ENCODE measurements around the gene LPP. TPM values are rescaled to one million over a fixed set of nuclear protein-coding genes. Genes with fewer than 3 reads are reported as not detected.

LPP gene
- polyA plus RNA-seq, 3 donors: 14.1 to 23.2 (median 15.3) TPM

- H3K4me1 Mint-ChIP-seq: peaks cover 19% of the 10 kb centered on the region
- 85% methylated on average over 2 of the region's 3 CpGs for whole genome bisulfite sequencing (ENCODE audit: insufficient coverage)
- Histone ChIP-seq H3K27ac (ENCODE audit: low read depth in 1 of 2, low read length in 2 of 2) (no peak overlapping the region), H3K4me3 (replicated peaks in 1 of 3; ENCODE audit: low read depth in 2 of 3, low read length in 3 of 3) (no peak overlapping the region), H3K79me2 (ENCODE audit: insufficient read depth, low read length) (no peaks in the 10 kb centered on the region), H3K9ac (ENCODE audit: insufficient read depth, low read length, poor library complexity, severe bottlenecking) (no peak overlapping the region), H3K27me3 (ENCODE audit: control insufficient read depth in 2 of 2, insufficient read depth in 2 of 2, low read length in 2 of 2) (no peaks in the 10 kb centered on the region), H2AFZ (ENCODE audit: insufficient read depth, low read depth, low read length, poor library complexity, severe bottlenecking) (no peak overlapping the region), H4K20me1 (ENCODE audit: insufficient read depth, low read length) (no peaks in the 10 kb centered on the region), H3K4me1 (ENCODE audit: control insufficient read depth in 1 of 2, insufficient read depth in 2 of 2, low read length in 2 of 2) (peaks cover 0 to 6% of the 10 kb centered on the region in 2 donors), H3K4me2 (replicated peaks; ENCODE audit: extremely low read depth, low read length, poor library complexity, severe bottlenecking) (no peak overlapping the region), H3K36me3 (replicated peaks in 1 of 2; ENCODE audit: control insufficient read depth in 1 of 2, insufficient read depth in 2 of 2, low read length in 2 of 2) (peaks cover 0 to 11% of the 10 kb centered on the region in 2 donors), H3K9me3 (replicated peaks in 1 of 2; ENCODE audit: control insufficient read depth in 1 of 2, insufficient read depth in 1 of 2, low read length in 2 of 2) (no peaks in the 10 kb centered on the region)
- no peaks in the 10 kb centered on the region for H3K9me3 Mint-ChIP-seq
- H3K27me3 Mint-ChIP-seq (ENCODE audit: low read depth in 3 of 3): peaks cover 0 to 4% (median 2%) of the 10 kb centered on the region in 3 donors
- H3K36me3 Mint-ChIP-seq: peaks cover 14 to 16% of the 10 kb centered on the region in 2 donors
- H3K27ac Mint-ChIP-seq: no peak overlapping the region
- intact Hi-C loops (cut with micrococcal nuclease): no loop called here
- no peak overlapping the region for H3K4me3 Mint-ChIP-seq
- TF ChIP-seq CTCF (IDR thresholded peaks at IDR 0.05): no peak
- no peak for DNase-seq
Measured at GRCh38 chr3:188863999-188864406, 710.0 kb downstream of the LPP start.

- H3K36me3 Mint-ChIP-seq: peaks cover 20 to 24% of the 10 kb centered on the region in 2 donors
- no peak overlapping the region for H3K4me3 ChIP-seq (replicated peaks in 1 of 3; ENCODE audit: low read depth in 2 of 3, low read length in 3 of 3)
- no peak for DNase-seq
- intact Hi-C loops (cut with micrococcal nuclease): no loop called here
- WGBS (ENCODE audit: insufficient coverage): no CpG with 5 or more reads among the region's 4 CpGs
- H3K79me2 ChIP-seq (ENCODE audit: insufficient read depth, low read length): no peaks in the 10 kb centered on the region
- H3K9ac ChIP-seq (ENCODE audit: insufficient read depth, low read length, poor library complexity, severe bottlenecking): no peak overlapping the region
- H3K27me3 ChIP-seq (ENCODE audit: control insufficient read depth in 2 of 2, insufficient read depth in 2 of 2, low read length in 2 of 2): no peaks in the 10 kb centered on the region
- peaks cover 14% of the 10 kb centered on the region for H3K4me1 Mint-ChIP-seq
- H3K9me3 Mint-ChIP-seq: peaks cover 0 to 2% (median 0%) of the 10 kb centered on the region in 7 donors
- no peaks in the 10 kb centered on the region for H3K9me3 ChIP-seq (replicated peaks in 1 of 2; ENCODE audit: control insufficient read depth in 1 of 2, insufficient read depth in 1 of 2, low read length in 2 of 2)
- H4K20me1 ChIP-seq (ENCODE audit: insufficient read depth, low read length): no peaks in the 10 kb centered on the region
- peaks cover 0 to 17% of the 10 kb centered on the region in 2 donors for H3K36me3 ChIP-seq (replicated peaks in 1 of 2; ENCODE audit: control insufficient read depth in 1 of 2, insufficient read depth in 2 of 2, low read length in 2 of 2)
- no peak overlapping the region for H3K4me3 Mint-ChIP-seq
- no peak overlapping the region for H3K4me2 ChIP-seq (replicated peaks; ENCODE audit: extremely low read depth, low read length, poor library complexity, severe bottlenecking)
- no peak overlapping the region for H3K27ac ChIP-seq (ENCODE audit: low read depth in 1 of 2, low read length in 2 of 2)
- peaks cover 0 to 6% of the 10 kb centered on the region in 2 donors for H3K4me1 ChIP-seq (ENCODE audit: control insufficient read depth in 1 of 2, insufficient read depth in 2 of 2, low read length in 2 of 2)
- H2AFZ ChIP-seq (ENCODE audit: insufficient read depth, low read depth, low read length, poor library complexity, severe bottlenecking): no peak overlapping the region
- no peak for TF ChIP-seq CTCF (IDR thresholded peaks at IDR 0.05)
- no peak overlapping the region for H3K27ac Mint-ChIP-seq
- peaks cover 0 to 2% (median 2%) of the 10 kb centered on the region in 3 donors for H3K27me3 Mint-ChIP-seq (ENCODE audit: low read depth in 3 of 3)
Measured at GRCh38 chr3:188867691-188868265, 713.8 kb downstream of the LPP start.

Measured in CD14-positive monocyte (primary cell).